Measurements from ENCODE around the gene TSSK2. TPM values are rescaled to one million over a fixed set of nuclear protein-coding genes. Genes with fewer than 3 reads are reported as not detected.

Gene TSSK2
- total RNA-seq, 1 donor from 2014 or later, result not detected

- Histone ChIP-seq H2AFZ (ENCODE audit: low read depth, low read length) (no peak overlapping the region), H3K27me3 (ENCODE audit: insufficient read depth, low read length) (no peaks in the 10 kb centered on the region), H3K36me3 (ENCODE audit: insufficient read depth, low read length) (no peaks in the 10 kb centered on the region), H3K27ac (ENCODE audit: low read depth, low read length) (no peak overlapping the region), H3K4me2 (ENCODE audit: low read length) (no peak overlapping the region), H3K4me1 (ENCODE audit: insufficient read depth, low read length) (peaks cover 3% of the 10 kb centered on the region), H3K9ac (ENCODE audit: low read length) (no peak overlapping the region), H3K9me3 (ENCODE audit: insufficient read depth, low read depth, low read length) (no peaks in the 10 kb centered on the region), H4K20me1 (ENCODE audit: insufficient read depth, low read length) (peaks cover 90% of the 10 kb centered on the region), H3K79me2 (ENCODE audit: insufficient read depth, low read length) (peaks cover 92% of the 10 kb centered on the region), H3K4me3 (ENCODE audit: insufficient read depth, low read depth, low read length) (no peak overlapping the region)
- no peak for TF ChIP-seq EZH2 (IDR thresholded peaks at IDR 0.05; ENCODE audit: insufficient read depth, low read length)
- FAIRE-seq (no peak), DNase-seq (ENCODE audit: low read depth) (no peak)
- Mint-ChIP-seq H3K27ac (ENCODE audit: unreplicated experiment) (no peak overlapping the region), H3K27me3 (ENCODE audit: low read depth, unreplicated experiment) (no peaks in the 10 kb centered on the region), H3K36me3 (ENCODE audit: low read depth, unreplicated experiment) (peaks cover 4% of the 10 kb centered on the region), H3K4me3 (ENCODE audit: unreplicated experiment) (no peak overlapping the region), H3K4me1 (ENCODE audit: low read depth, unreplicated experiment) (peaks cover 16% of the 10 kb centered on the region), H3K9me3 (ENCODE audit: unreplicated experiment) (no peaks in the 10 kb centered on the region)
Measured at GRCh38 chr22:19111140-19111539, 20.0 kb upstream of the TSSK2 start.

DNA sequence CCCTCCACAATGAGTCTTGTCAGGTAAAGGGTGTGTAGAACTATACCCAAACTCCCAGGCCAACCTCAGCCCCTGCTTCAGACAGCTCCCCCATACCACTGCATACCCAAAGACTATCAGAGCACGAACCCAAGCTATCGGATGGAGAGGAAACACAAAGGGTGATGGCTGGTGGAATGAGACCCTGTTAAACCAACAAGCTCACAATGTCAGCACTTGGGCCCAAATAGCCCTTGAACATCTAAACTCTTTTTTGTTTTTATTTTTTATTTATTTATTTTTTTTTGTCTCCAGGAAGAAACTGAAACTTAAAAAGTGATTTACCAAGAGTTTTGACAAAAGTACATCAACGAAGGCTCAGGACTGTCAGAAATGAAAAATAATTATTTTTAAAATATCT lies 19.5 kb upstream of the TSSK2 start:
- FAIRE-seq, result no peak
- Mint-ChIP-seq H3K27me3 (ENCODE audit: low read depth, unreplicated experiment) (no peaks in the 10 kb centered on the region), H3K27ac (ENCODE audit: unreplicated experiment) (no peak overlapping the region), H3K9me3 (ENCODE audit: unreplicated experiment) (no peaks in the 10 kb centered on the region), H3K4me1 (ENCODE audit: low read depth, unreplicated experiment) (peaks cover 16% of the 10 kb centered on the region), H3K36me3 (ENCODE audit: low read depth, unreplicated experiment) (peaks cover 4% of the 10 kb centered on the region), H3K4me3 (ENCODE audit: unreplicated experiment) (no peak overlapping the region)
- Histone ChIP-seq H3K9me3 (ENCODE audit: insufficient read depth, low read depth, low read length) (no peaks in the 10 kb centered on the region), H3K36me3 (ENCODE audit: insufficient read depth, low read length) (no peaks in the 10 kb centered on the region), H3K4me3 (ENCODE audit: insufficient read depth, low read depth, low read length) (no peak overlapping the region), H3K27me3 (ENCODE audit: insufficient read depth, low read length) (no peaks in the 10 kb centered on the region), H3K79me2 (ENCODE audit: insufficient read depth, low read length) (peaks cover 92% of the 10 kb centered on the region), H2AFZ (ENCODE audit: low read depth, low read length) (no peak overlapping the region), H3K27ac (ENCODE audit: low read depth, low read length) (no peak overlapping the region), H4K20me1 (ENCODE audit: insufficient read depth, low read length) (peaks cover 90% of the 10 kb centered on the region), H3K4me1 (ENCODE audit: insufficient read depth, low read length) (peaks cover 3% of the 10 kb centered on the region), H3K4me2 (ENCODE audit: low read length) (no peak overlapping the region), H3K9ac (ENCODE audit: low read length) (no peak overlapping the region)
- no peak for DNase-seq (ENCODE audit: low read depth)
- TF ChIP-seq EZH2 (IDR thresholded peaks at IDR 0.05; ENCODE audit: insufficient read depth, low read length) (no peak), CTCF (IDR thresholded peaks at IDR 0.05; ENCODE audit: insufficient read depth, low read depth, low read length) (no peak)

- Histone ChIP-seq H3K79me2 (ENCODE audit: insufficient read depth, low read length) (peaks cover 92% of the 10 kb centered on the region), H3K27me3 (ENCODE audit: insufficient read depth, low read length) (no peaks in the 10 kb centered on the region), H3K4me1 (ENCODE audit: insufficient read depth, low read length) (peaks cover 3% of the 10 kb centered on the region), H3K4me3 (ENCODE audit: insufficient read depth, low read depth, low read length) (no peak overlapping the region), H2AFZ (ENCODE audit: low read depth, low read length) (no peak overlapping the region), H3K9me3 (ENCODE audit: insufficient read depth, low read depth, low read length) (no peaks in the 10 kb centered on the region), H3K9ac (ENCODE audit: low read length) (no peak overlapping the region), H3K4me2 (ENCODE audit: low read length) (no peak overlapping the region), H3K36me3 (ENCODE audit: insufficient read depth, low read length) (no peaks in the 10 kb centered on the region), H3K27ac (ENCODE audit: low read depth, low read length) (no peak overlapping the region), H4K20me1 (ENCODE audit: insufficient read depth, low read length) (peaks cover 90% of the 10 kb centered on the region)
- no peaks in the 10 kb centered on the region for H3K27me3 Mint-ChIP-seq (ENCODE audit: low read depth, unreplicated experiment)
- peaks cover 16% of the 10 kb centered on the region for H3K4me1 Mint-ChIP-seq (ENCODE audit: low read depth, unreplicated experiment)
- no peak overlapping the region for H3K4me3 Mint-ChIP-seq (ENCODE audit: unreplicated experiment)
- DNase-seq (ENCODE audit: low read depth), result no peak
- no peak for FAIRE-seq
- no peak for TF ChIP-seq EZH2 (IDR thresholded peaks at IDR 0.05; ENCODE audit: insufficient read depth, low read length)
- no peak for TF ChIP-seq CTCF (IDR thresholded peaks at IDR 0.05; ENCODE audit: insufficient read depth, low read depth, low read length)
- H3K36me3 Mint-ChIP-seq (ENCODE audit: low read depth, unreplicated experiment), result peaks cover 4% of the 10 kb centered on the region
- H3K27ac Mint-ChIP-seq (ENCODE audit: unreplicated experiment), result no peak overlapping the region
- no peaks in the 10 kb centered on the region for H3K9me3 Mint-ChIP-seq (ENCODE audit: unreplicated experiment)
Measured at GRCh38 chr22:19113429-19113828, 17.7 kb upstream of the TSSK2 start.

All from astrocyte (in vitro differentiated cells and primary cell).